Measurements from ENCODE around the gene MAGI1. TPM values are rescaled to one million over a fixed set of nuclear protein-coding genes. Genes with fewer than 3 reads are reported as not detected.

MAGI1 gene
- total RNA-seq, 1 experiment from 2014 or later, result 58.2 TPM

DNA sequence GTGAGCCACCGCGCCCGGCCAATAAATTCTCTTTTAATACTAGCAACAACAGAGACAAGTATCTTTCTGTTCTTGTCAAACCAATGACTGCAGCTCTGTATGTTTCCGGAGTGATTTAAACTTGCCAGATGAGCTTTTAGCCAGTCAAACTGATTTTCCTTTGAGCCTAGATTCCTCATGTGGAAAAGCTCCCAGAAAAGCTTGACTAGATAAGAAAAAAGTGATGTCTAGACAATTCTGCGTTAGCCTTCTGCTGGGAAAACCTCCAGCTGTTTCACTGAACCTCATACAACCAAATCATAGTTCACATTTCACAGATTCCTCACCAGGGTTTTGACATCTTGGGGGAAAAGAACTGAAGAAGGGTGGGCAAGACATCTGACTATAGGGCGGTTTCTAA is 78.6 kb downstream of the MAGI1 start:
- peak overlapping the region; percentile 19; the same call in 1 of the 2 replicates for H3K27ac Mint-ChIP-seq
- TF ChIP-seq, protein P1, sequence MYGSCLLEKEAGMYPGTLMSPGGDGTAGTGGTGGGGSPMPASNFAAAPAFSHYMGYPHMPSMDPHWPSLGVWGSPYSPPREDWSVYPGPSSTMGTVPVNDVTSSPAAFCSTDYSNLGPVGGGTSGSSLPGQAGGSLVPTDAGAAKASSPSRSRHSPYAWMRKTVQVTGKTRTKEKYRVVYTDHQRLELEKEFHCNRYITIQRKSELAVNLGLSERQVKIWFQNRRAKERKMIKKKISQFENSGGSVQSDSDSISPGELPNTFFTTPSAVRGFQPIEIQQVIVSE (CRISPR knock-in tag; IDR thresholded peaks at IDR 0.05; ENCODE audit: borderline replicate concordance), result no peak
- no peak for TF ChIP-seq ZNF423 (CRISPR knock-in tag; IDR thresholded peaks at IDR 0.05)
- TF ChIP-seq, protein P2, sequence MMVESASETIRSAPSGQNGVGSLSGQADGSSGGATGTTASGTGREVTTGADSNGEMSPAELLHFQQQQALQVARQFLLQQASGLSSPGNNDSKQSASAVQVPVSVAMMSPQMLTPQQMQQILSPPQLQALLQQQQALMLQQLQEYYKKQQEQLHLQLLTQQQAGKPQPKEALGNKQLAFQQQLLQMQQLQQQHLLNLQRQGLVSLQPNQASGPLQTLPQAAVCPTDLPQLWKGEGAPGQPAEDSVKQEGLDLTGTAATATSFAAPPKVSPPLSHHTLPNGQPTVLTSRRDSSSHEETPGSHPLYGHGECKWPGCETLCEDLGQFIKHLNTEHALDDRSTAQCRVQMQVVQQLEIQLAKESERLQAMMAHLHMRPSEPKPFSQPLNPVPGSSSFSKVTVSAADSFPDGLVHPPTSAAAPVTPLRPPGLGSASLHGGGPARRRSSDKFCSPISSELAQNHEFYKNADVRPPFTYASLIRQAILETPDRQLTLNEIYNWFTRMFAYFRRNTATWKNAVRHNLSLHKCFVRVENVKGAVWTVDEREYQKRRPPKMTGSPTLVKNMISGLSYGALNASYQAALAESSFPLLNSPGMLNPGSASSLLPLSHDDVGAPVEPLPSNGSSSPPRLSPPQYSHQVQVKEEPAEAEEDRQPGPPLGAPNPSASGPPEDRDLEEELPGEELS (CRISPR knock-in tag; IDR thresholded peaks at IDR 0.05), result no peak
- no peak for TF ChIP-seq RORB (CRISPR knock-in tag; IDR thresholded peaks at IDR 0.05)
- TF ChIP-seq, protein P3, sequence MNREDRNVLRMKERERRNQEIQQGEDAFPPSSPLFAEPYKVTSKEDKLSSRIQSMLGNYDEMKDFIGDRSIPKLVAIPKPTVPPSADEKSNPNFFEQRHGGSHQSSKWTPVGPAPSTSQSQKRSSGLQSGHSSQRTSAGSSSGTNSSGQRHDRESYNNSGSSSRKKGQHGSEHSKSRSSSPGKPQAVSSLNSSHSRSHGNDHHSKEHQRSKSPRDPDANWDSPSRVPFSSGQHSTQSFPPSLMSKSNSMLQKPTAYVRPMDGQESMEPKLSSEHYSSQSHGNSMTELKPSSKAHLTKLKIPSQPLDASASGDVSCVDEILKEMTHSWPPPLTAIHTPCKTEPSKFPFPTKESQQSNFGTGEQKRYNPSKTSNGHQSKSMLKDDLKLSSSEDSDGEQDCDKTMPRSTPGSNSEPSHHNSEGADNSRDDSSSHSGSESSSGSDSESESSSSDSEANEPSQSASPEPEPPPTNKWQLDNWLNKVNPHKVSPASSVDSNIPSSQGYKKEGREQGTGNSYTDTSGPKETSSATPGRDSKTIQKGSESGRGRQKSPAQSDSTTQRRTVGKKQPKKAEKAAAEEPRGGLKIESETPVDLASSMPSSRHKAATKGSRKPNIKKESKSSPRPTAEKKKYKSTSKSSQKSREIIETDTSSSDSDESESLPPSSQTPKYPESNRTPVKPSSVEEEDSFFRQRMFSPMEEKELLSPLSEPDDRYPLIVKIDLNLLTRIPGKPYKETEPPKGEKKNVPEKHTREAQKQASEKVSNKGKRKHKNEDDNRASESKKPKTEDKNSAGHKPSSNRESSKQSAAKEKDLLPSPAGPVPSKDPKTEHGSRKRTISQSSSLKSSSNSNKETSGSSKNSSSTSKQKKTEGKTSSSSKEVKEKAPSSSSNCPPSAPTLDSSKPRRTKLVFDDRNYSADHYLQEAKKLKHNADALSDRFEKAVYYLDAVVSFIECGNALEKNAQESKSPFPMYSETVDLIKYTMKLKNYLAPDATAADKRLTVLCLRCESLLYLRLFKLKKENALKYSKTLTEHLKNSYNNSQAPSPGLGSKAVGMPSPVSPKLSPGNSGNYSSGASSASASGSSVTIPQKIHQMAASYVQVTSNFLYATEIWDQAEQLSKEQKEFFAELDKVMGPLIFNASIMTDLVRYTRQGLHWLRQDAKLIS (CRISPR knock-in tag; IDR thresholded peaks at IDR 0.05; ENCODE audit: borderline replicate concordance), result no peak
- H3K4me3 Mint-ChIP-seq, result no peak overlapping the region
- no peaks in the 10 kb centered on the region for H3K9me3 Mint-ChIP-seq
- ChIA-PET CTCF (interaction anchor here (1.8 kb wide), 1 partner anchor 14 kb away, joined by 4 read pairs; no protein-coding TSS in a partner anchor), POLR2A (interaction anchor here (0.8 kb wide), 1 partner anchor 12 kb away, joined by 4 read pairs; no protein-coding TSS in a partner anchor)
- H3K4me1 Mint-ChIP-seq, result peaks cover 29% of the 10 kb centered on the region
- ATAC-seq (no peak), DNase-seq (ENCODE audit: low spot score) (no peak)
- no peaks in the 10 kb centered on the region for H3K27me3 Mint-ChIP-seq (ENCODE audit: low read depth)
- H3K36me3 Mint-ChIP-seq, result no peaks in the 10 kb centered on the region

DNA sequence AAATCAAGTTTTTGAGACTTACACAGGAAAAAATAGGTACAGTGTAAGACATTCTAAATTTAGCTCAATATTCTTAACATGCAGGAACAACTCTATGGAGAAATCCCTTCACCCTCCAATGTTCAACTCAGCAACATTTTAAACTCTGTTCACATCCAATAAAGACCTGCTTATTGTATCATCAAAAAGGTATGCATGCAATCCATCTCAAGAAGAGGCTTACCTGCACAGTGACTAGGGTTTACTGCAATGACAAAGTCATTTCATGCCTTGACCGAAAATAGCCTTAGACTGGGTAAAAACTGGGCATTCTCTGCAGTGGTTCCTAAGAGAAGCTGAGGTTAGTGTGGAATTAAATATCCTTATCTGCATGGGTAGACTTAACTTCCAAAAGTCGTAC is 80.5 kb downstream of the MAGI1 start:
- POLR2A ChIA-PET, result interaction anchor here (1.2 kb wide), 1 partner anchor 12 kb away, joined by 3 read pairs; no protein-coding TSS in a partner anchor
- Mint-ChIP-seq H3K27ac (no peak overlapping the region), H3K36me3 (no peaks in the 10 kb centered on the region), H3K4me1 (peaks cover 33% of the 10 kb centered on the region), H3K4me3 (no peak overlapping the region), H3K9me3 (no peaks in the 10 kb centered on the region), H3K27me3 (ENCODE audit: low read depth) (no peaks in the 10 kb centered on the region)
- ATAC-seq (no peak), DNase-seq (ENCODE audit: low spot score) (no peak)
- no peak for TF ChIP-seq ZNF396 (CRISPR knock-in tag; IDR thresholded peaks at IDR 0.05; ENCODE audit: borderline replicate concordance)
- CTCF ChIA-PET, result interaction anchor here (1.5 kb wide), 1 partner anchor 81 kb away, joined by 3 read pairs; no protein-coding TSS in a partner anchor

DNA sequence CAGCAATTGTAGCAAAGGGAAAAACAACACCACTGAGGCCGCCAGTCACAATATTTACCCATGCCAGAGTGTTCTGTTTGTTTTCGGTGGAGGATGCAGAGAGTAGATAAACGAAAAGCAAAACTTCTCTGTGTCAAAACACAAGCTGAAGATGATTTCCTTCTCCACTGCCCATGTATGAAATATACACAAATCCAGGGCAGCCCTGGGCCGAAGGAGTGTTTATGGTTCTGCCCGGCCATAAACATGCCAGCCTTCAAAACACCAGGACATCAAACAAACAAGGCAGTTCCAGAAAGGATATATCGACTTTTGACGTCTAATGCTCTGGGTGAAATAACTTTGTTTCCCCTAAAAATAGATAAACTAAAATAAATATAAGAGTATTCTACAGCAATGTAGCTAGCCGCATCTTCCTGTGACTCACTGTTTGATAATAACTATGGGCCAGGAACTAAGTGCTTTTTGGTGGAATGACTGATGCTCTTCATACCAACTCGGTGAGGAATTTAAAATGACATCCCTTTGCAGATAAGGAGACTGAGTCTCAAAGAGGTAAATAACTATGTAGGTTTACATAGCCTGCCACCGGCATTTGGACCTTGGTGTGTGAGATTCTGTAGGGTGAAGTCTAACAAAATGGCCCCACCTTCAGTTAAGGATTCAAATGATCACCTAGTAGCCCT is 82.8 kb downstream of the MAGI1 start:
- CTCF ChIA-PET, result interaction anchor here (0.9 kb wide), 1 partner anchor 42 kb away, joined by 3 read pairs; no protein-coding TSS in a partner anchor
- TF ChIP-seq, protein P4, sequence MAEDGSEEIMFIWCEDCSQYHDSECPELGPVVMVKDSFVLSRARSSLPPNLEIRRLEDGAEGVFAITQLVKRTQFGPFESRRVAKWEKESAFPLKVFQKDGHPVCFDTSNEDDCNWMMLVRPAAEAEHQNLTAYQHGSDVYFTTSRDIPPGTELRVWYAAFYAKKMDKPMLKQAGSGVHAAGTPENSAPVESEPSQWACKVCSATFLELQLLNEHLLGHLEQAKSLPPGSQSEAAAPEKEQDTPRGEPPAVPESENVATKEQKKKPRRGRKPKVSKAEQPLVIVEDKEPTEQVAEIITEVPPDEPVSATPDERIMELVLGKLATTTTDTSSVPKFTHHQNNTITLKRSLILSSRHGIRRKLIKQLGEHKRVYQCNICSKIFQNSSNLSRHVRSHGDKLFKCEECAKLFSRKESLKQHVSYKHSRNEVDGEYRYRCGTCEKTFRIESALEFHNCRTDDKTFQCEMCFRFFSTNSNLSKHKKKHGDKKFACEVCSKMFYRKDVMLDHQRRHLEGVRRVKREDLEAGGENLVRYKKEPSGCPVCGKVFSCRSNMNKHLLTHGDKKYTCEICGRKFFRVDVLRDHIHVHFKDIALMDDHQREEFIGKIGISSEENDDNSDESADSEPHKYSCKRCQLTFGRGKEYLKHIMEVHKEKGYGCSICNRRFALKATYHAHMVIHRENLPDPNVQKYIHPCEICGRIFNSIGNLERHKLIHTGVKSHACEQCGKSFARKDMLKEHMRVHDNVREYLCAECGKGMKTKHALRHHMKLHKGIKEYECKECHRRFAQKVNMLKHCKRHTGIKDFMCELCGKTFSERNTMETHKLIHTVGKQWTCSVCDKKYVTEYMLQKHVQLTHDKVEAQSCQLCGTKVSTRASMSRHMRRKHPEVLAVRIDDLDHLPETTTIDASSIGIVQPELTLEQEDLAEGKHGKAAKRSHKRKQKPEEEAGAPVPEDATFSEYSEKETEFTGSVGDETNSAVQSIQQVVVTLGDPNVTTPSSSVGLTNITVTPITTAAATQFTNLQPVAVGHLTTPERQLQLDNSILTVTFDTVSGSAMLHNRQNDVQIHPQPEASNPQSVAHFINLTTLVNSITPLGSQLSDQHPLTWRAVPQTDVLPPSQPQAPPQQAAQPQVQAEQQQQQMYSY (CRISPR knock-in tag; IDR thresholded peaks at IDR 0.05), result no peak
- TF ChIP-seq MYBL2 (CRISPR knock-in tag; IDR thresholded peaks at IDR 0.05) (no peak), CBFB (CRISPR knock-in tag; IDR thresholded peaks at IDR 0.05; ENCODE audit: low read depth) (no peak)
- TF ChIP-seq, protein P5, sequence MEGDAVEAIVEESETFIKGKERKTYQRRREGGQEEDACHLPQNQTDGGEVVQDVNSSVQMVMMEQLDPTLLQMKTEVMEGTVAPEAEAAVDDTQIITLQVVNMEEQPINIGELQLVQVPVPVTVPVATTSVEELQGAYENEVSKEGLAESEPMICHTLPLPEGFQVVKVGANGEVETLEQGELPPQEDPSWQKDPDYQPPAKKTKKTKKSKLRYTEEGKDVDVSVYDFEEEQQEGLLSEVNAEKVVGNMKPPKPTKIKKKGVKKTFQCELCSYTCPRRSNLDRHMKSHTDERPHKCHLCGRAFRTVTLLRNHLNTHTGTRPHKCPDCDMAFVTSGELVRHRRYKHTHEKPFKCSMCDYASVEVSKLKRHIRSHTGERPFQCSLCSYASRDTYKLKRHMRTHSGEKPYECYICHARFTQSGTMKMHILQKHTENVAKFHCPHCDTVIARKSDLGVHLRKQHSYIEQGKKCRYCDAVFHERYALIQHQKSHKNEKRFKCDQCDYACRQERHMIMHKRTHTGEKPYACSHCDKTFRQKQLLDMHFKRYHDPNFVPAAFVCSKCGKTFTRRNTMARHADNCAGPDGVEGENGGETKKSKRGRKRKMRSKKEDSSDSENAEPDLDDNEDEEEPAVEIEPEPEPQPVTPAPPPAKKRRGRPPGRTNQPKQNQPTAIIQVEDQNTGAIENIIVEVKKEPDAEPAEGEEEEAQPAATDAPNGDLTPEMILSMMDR (IDR thresholded peaks at IDR 0.05), result no peak
- TF ChIP-seq, protein P1 (CRISPR knock-in tag; IDR thresholded peaks at IDR 0.05; ENCODE audit: borderline replicate concordance), result no peak
- TF ChIP-seq, protein P6, sequence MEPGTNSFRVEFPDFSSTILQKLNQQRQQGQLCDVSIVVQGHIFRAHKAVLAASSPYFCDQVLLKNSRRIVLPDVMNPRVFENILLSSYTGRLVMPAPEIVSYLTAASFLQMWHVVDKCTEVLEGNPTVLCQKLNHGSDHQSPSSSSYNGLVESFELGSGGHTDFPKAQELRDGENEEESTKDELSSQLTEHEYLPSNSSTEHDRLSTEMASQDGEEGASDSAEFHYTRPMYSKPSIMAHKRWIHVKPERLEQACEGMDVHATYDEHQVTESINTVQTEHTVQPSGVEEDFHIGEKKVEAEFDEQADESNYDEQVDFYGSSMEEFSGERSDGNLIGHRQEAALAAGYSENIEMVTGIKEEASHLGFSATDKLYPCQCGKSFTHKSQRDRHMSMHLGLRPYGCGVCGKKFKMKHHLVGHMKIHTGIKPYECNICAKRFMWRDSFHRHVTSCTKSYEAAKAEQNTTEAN (CRISPR knock-in tag; IDR thresholded peaks at IDR 0.05), result no peak

More for the DNA sequence above, 82.8 kb downstream of the MAGI1 start:
- POLR2A ChIA-PET, result interaction anchor here (1.1 kb wide), 1 partner anchor 82 kb away, joined by 3 read pairs; no protein-coding TSS in a partner anchor
- Mint-ChIP-seq H3K4me1 (peaks cover 54% of the 10 kb centered on the region), H3K27ac (peak overlapping the region; percentile 45), H3K27me3 (ENCODE audit: low read depth) (no peaks in the 10 kb centered on the region), H3K4me3 (no peak overlapping the region), H3K36me3 (no peaks in the 10 kb centered on the region), H3K9me3 (no peaks in the 10 kb centered on the region)
- ATAC-seq (no peak), DNase-seq (ENCODE audit: low spot score) (no peak)

Data from WTC11 (cell line).